GM18505 (cell line): Measurements from ENCODE around the gene UBXN7.
"Not testable (repeated sequence)": the region's sequence is repeated elsewhere in the genome, so short reads cannot be mapped to it uniquely, and the experiment has no call there.

ENCODE experiments used
- ATAC-seq: cut with Tn5 transposase; IDR thresholded peaks from one replicate; pipeline ENCODE4 v1.9.1; 2021; ENCODE audit not compliant: unreplicated experiment
- POLR2A ChIP-seq: IDR thresholded peaks from 4 replicates; pipeline ENCODE4 v1.6.1; 2011; ENCODE audit warnings: borderline replicate concordance; ENCODE audit not compliant: insufficient read depth, insufficient read length; ENCODE audit errors: extremely low read depth

Gene UBXN7

GRCh38 chr3:196406811-196407470, 25.3 kb downstream of the UBXN7 start:
- TF ChIP-seq POLR2A, result no peak
- no peak for ATAC-seq

GRCh38 chr3:196400331-196400730, 31.9 kb downstream of the UBXN7 start:
- TF ChIP-seq POLR2A, result no peak
- no peak for ATAC-seq

GRCh38 chr3:196399485-196399945, 32.7 kb downstream of the UBXN7 start:
- no peak for TF ChIP-seq POLR2A
- ATAC-seq, result no peak

- no peak for TF ChIP-seq POLR2A
- no peak for ATAC-seq
These were observed 33.4 kb downstream of the UBXN7 start for GRCh38 chr3:196398782-196399181.

GRCh38 chr3:196397941-196398340, 34.3 kb downstream of the UBXN7 start:
- no peak for TF ChIP-seq POLR2A
- no peak for ATAC-seq

GRCh38 chr3:196390116-196390515, 42.1 kb downstream of the UBXN7 start:
- no peak for TF ChIP-seq POLR2A
- no peak for ATAC-seq

- TF ChIP-seq POLR2A, result no peak
- ATAC-seq, result no peak
These were observed 43.3 kb downstream of the UBXN7 start for GRCh38 chr3:196388956-196389355.

GRCh38 chr3:196387941-196388340, 44.3 kb downstream of the UBXN7 start:
- ATAC-seq, result not testable (repeated sequence)

- not testable (repeated sequence) for ATAC-seq
These were observed 45.4 kb downstream of the UBXN7 start for GRCh38 chr3:196386797-196387196.

- not testable (repeated sequence) for ATAC-seq
These were observed 46.2 kb downstream of the UBXN7 start for GRCh38 chr3:196386034-196386433.

GRCh38 chr3:196385446-196385845, 46.8 kb downstream of the UBXN7 start:
- not testable (repeated sequence) for ATAC-seq

GRCh38 chr3:196378146-196378841, 53.9 kb downstream of the UBXN7 start:
- ATAC-seq, result no peak
- TF ChIP-seq POLR2A, result no peak

- TF ChIP-seq POLR2A, result no peak
- no peak for ATAC-seq
These were observed 54.9 kb downstream of the UBXN7 start for GRCh38 chr3:196377321-196377720.

GRCh38 chr3:196365736-196366135, 66.5 kb downstream of the UBXN7 start:
- ATAC-seq, result no peak
- no peak for TF ChIP-seq POLR2A

- no peak for ATAC-seq
- no peak for TF ChIP-seq POLR2A
These were observed 71.6 kb downstream of the UBXN7 start for GRCh38 chr3:196360586-196360985.

- not testable (repeated sequence) for ATAC-seq
These were observed 73.7 kb downstream of the UBXN7 start for GRCh38 chr3:196358540-196358939.
